ENCODE results near the gene ZNF644. TPM values are rescaled to one million over a fixed set of nuclear protein-coding genes. Genes with fewer than 3 reads are reported as not detected.

Gene ZNF644
- total RNA-seq: 18.5 and 20.4 TPM in 2 replicates

GRCh38 chr1:91021686-91022517 lies at the start of gene ZNF644:
ZNF644 (minus strand) TSS chr1:91022035; CDS start chr1:90982353, 39,682 bp downstream.

